NCI-H1048 (cell line): ENCODE data around the gene SPTBN2.

Experiments used
- DNase-seq: peaks from one replicate; lab custom pipeline; 2025; lab: John Stamatoyannopoulos, UW

SPTBN2 gene

GRCh38 chr11:66701432-66702240 is 27.4 kb downstream of the SPTBN2 start:
- no peak for DNase-seq

DNA sequence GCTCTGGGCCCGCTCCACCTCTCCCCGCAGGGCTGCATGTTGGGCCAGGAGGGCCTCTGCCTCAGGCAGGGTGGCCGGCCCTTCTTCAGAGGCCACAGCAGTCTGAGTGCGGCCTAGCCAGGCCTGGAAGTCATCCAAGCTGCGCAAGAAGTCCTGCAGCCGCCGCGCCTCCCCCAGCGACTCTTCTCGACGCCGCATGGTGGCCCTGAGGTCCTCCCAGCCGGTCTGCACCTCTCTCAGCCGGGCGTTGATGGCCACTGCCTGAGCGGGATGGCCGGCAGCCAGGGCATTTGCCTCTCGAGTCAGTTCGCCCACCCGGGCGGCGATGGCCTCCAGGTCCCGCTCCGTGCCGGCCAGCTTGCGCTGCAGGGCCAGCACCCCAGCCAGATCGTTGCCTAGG is 28.3 kb downstream of the SPTBN2 start:
- DNase-seq = no peak

DNA sequence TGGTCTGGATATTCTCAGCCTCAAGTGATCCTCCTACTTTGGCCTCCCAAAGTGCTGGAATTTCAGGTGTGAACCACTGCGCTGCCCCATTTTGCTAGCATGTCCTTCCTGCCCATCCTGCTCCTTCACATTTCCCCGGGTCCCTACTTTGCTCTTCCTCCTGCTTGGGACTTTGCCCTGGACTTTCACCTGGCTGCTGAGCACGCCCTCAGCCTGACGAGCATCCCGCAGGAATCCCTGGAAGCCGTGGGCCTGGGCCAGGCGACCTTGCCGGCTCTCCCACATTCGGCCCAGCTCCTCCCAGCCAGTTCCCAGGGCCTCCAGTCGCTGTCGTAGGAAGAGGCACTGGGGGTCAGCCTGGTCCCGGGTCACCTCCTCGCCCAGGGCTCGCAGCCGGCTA is 28.7 kb downstream of the SPTBN2 start:
- DNase-seq = no peak

- DNase-seq = no peak
Observed at GRCh38 chr11:66698491-66698890, 30.5 kb downstream of the SPTBN2 start.

- DNase-seq = no peak
Observed at GRCh38 chr11:66697988-66698387, 31.0 kb downstream of the SPTBN2 start.

DNA sequence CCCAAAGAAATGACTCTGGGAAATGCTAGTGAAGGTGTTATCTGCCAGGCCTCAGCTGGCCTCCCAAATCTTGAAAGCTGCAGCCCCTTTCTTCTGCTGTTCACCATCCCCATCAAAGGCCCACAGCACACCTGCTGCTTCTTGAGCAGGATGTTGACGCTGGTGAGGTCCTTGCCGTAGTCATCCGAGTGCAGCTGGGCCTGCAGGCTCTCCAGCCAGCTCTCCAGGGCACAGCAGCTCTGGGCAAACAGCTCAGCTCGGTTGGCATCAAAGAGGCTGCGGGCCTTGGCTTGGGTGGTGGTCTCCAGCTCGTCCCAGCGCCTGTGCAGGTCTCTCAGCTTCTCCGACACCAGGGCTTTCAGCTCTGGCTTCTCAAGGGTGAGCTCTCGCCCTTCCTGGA is 32.9 kb downstream of the SPTBN2 start:
- DNase-seq = no peak

DNA sequence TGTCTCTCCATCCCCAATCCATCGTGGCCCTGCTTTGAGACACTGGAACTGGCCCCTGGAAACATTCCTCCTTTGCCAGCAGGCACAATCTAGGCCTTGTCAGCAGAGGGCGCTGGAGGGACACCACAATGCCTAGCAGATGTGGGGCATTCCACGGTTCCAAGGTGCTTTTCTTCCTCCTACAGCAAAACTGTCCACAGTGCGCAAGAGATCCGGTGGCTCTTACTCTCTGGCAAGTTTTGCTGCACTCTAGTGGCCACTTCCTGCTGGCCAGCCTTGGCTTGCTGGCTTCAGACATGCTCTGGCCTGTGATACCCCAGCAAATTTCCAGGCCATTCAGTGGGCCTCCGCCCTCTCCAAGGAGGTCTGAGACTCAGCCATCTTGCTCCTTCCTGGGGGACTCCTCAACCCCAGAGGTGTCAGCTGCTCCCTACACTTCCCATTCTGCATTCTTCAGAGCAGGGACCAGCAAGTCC is 34.2 kb downstream of the SPTBN2 start:
- peak; percentile 78 for DNase-seq

GRCh38 chr11:66694056-66694410 is 35.0 kb downstream of the SPTBN2 start:
- DNase-seq = no peak

DNA sequence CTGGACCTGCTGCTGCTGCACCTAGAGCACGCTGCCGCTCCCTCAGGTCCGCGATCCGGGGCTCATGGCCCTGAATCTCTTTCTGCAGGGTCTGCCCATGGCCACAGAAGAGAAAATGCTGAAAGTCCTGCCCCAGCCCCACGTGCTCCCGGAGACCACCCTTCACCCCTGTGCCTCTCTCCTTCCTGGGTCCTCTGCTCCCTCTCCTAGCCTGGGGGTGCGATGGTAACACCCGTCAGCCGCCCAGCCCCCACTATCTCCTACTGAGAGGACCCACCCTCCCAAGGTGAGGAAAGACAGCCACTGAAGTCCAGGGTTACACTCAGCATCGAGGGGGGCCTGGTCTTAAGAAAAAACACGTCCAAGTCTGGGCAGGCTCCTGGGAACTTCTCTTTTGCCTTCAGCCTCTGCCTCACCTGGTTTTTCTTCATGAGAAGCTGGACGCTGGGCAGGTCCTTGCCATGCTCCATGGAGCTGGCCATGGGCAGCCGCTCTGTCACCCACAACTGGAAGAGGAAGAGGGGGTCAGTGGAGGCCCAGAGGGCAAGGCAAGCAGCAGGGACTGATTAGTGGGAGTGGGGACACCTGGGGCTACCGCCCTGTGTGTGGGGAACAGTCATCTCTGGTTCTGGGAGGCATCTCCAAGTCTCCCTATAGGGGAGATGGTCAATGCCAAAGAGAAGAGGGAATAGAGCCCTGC is 35.5 kb downstream of the SPTBN2 start:
- DNase-seq = no peak

GRCh38 chr11:66692871-66693331 is 36.1 kb downstream of the SPTBN2 start:
- DNase-seq = no peak

- DNase-seq = no peak
Observed at GRCh38 chr11:66692446-66692845, 36.6 kb downstream of the SPTBN2 start.

DNA sequence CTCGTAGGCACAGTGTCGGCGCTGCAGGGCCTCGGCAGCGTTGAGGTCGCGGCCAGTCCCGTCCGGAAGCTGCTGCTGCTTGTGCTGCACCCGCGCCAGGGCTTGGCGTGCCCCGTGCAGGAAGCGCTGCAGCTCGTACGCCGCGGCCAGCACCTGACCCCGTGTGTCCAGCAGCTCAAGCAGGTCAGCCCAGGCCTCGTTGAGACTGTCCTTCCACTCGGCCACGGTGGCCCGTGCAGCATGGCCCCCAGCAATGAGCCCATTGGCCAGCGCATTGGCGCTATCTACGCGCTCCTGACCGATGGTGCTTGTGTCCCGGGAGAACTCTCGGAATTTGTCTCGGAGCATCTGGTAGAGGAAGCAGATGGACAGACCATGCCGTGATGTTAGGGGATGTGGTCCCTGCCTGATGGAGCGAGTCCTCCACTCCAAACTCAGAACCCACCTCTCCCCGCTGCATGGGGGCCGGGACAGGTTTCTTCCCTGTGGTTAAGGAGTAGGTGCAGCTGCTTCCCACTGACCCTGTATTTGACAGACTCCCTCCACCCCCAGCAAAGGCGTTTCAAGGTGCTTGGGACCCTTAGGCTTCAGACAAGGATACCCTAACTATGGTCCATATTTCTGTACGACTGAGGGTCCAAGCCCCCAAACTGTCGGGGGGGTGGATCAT is 37.6 kb downstream of the SPTBN2 start:
- no peak for DNase-seq

GRCh38 chr11:66689661-66690590 is 39.1 kb downstream of the SPTBN2 start:
- no peak for DNase-seq

GRCh38 chr11:66688561-66689534 is 40.2 kb downstream of the SPTBN2 start:
- no peak for DNase-seq

GRCh38 chr11:66687831-66688281 is 41.2 kb downstream of the SPTBN2 start:
- DNase-seq = no peak

DNA sequence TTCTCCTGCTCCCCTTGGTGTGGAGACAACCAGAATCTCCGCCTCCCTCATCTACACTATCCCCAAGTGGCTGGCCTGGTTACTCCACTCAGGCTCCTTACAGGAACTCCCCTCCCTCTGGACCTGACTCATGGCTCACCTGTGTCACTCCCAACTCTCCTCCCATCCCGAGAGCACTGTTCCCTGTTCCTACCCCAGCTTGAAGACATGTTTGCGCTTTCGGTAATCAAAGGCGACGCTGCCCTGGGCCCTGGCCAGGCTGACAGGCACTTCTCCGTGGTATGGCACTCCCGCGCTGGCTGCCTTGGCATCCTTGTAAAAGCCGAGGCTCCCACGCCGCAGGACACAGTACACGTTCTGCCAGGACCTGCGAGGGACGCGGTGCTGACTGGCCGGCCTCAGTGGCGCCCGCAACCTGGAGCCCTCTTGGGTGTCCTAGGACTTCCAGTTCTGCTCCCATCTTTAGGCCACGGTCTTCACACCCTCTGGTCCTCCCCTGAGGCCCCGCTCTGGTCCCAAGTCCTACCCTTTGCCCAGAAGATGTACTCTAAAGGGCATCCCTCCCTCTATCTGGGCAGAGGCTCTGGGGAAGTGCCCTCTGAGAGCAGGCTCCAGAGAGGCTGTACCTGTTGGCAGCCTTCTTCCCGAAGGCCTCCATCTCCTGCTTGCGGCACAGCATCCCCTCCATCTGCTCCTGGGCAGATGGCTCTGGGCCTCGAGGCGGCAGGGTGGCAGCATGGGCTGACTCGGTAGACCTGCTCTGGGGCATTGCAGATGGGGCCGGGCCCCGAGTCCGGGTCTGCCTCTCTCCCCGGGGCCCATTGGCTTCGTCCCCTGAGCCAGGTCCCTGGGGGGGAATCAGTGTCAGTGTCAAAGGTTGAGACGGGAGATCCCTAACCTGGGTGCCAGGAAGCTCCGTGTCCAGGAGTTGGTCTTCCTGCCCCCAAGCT is 41.9 kb downstream of the SPTBN2 start:
- DNase-seq = no peak

GRCh38 chr11:66686100-66686785 is 42.8 kb downstream of the SPTBN2 start:
- DNase-seq = no peak

DNA sequence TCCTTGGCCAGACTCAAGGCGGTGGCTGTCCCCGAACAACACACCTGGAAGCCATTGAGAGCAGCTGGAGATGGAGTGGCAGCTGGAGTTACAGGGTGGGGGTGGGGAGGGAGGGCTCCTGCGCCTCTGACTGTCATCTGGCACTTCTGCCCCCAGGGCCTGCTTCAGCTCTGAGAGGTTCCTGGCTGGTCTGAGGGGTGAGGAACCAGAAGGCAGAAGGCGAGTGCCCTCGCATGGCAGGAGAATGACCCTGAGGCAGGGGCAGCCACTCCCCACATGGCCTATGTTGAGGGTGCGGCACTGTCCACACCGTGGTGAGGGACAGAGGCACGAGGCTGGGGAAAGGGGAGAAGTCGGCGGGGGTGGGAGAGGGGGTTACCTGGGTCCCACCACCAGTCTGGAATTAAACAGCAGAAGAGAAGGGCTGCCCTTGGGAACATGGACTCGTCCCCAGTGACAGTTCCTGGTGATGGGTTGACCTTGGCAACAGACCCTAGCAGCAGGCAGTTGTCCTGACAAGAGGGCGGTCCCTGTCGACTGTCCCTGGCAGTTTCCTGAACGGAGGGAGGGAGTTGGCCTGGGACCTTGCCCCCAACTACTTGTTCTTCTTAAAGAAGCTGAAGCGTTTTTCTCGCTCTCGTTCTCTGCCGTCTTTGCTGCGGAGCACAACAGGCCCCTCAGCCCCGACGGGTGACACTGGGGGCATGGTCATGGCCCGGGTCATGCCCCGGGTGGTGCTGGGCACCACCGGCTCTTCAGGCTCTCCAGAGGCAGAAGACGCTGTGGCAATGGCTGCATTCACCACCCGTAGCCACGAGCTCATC is 43.5 kb downstream of the SPTBN2 start:
- DNase-seq = no peak
